Measurements from ENCODE around the gene STAC3.

The STAC3 gene

DNA sequence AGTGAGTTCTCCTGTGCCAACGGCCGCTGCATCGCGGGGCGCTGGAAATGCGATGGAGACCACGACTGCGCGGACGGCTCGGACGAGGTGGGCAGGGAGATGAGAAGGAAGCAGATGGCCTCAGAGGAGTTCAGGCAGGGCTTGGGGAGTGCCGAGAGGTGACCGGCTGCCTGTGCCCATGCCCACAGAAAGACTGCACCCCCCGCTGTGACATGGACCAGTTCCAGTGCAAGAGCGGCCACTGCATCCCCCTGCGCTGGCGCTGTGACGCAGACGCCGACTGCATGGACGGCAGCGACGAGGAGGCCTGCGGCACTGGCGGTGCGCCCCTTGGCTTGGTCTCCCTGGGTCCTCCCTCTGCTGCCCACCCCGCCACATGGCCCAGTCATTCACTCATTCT, 47.8 kb downstream of the STAC3 start:
- DNase-seq (ENCODE audit: insufficient read length) = no peak
- TF ChIP-seq TAF1 (IDR thresholded peaks at IDR 0.05; ENCODE audit: borderline replicate concordance, low read depth, low read length) = no peak
- no peak for TF ChIP-seq POLR2AphosphoS5 (IDR thresholded peaks at IDR 0.05; ENCODE audit: low read depth, low read length)
- no peak for TF ChIP-seq POLR2A (IDR thresholded peaks at IDR 0.05; ENCODE audit: low read depth, low read length)
- FAIRE-seq = no peak

DNA sequence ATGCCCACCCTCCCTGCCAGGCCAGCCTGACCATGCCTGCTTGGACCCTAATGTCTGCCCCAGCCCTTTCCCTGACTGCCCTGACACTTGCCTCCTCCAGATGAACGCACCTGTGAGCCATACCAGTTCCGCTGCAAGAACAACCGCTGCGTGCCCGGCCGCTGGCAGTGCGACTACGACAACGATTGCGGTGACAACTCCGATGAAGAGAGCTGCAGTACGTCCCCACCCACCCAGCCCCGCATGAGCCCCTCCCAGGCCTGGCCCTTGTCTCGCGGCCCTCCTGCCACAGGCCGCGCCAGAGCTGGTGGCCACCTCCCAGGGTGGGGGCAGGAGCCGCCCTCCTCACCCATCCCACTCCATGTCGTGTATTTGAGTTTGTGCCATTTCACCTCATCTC, 48.7 kb downstream of the STAC3 start:
- FAIRE-seq (no peak), DNase-seq (ENCODE audit: insufficient read length) (no peak)
- TF ChIP-seq POLR2AphosphoS5 (IDR thresholded peaks at IDR 0.05; ENCODE audit: low read depth, low read length) (no peak), POLR2A (IDR thresholded peaks at IDR 0.05; ENCODE audit: low read depth, low read length) (no peak), TAF1 (IDR thresholded peaks at IDR 0.05; ENCODE audit: borderline replicate concordance, low read depth, low read length) (no peak)

DNA sequence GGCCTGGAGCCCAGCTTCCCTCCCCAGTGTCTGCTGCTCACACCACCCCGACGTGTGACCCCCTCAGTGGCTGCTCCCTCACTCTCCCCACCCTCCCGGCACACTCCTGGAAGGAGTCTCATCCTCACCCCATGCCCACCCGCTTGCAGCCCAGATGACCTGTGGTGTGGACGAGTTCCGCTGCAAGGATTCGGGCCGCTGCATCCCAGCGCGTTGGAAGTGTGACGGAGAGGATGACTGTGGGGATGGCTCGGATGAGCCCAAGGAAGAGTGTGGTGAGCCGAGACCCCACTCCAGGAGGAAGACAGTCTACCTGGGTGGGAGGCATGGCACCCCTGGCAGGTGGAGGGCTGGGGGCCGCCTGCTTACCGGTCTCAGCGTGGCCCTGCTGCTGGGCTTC, 49.4 kb downstream of the STAC3 start:
- no peak for FAIRE-seq
- DNase-seq (ENCODE audit: insufficient read length) = no peak
- TF ChIP-seq TAF1 (IDR thresholded peaks at IDR 0.05; ENCODE audit: borderline replicate concordance, low read depth, low read length) = no peak
- TF ChIP-seq POLR2A (IDR thresholded peaks at IDR 0.05; ENCODE audit: low read depth, low read length) = no peak
- TF ChIP-seq POLR2AphosphoS5 (IDR thresholded peaks at IDR 0.05; ENCODE audit: low read depth, low read length) = no peak

DNA sequence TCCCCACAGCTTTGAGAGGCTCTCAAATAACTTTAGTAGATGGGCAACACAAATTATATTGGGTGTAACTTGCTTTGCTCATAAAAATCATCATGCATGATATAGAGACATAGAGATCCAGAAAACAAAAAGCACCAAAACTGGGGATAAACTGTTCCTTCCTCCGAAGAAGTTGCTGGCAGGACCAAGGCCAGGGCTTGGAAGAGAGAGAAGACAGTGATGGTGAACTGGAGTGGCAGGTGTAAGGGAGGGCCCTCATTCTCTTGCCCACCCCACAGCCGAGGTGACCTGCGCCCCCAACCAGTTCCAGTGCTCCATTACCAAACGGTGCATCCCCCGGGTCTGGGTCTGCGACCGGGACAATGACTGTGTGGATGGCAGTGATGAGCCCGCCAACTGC, 49.8 kb downstream of the STAC3 start:
- FAIRE-seq (no peak), DNase-seq (ENCODE audit: insufficient read length) (no peak)
- TF ChIP-seq POLR2AphosphoS5 (IDR thresholded peaks at IDR 0.05; ENCODE audit: low read depth, low read length) (no peak), POLR2A (IDR thresholded peaks at IDR 0.05; ENCODE audit: low read depth, low read length) (no peak), TAF1 (IDR thresholded peaks at IDR 0.05; ENCODE audit: borderline replicate concordance, low read depth, low read length) (no peak)

DNA sequence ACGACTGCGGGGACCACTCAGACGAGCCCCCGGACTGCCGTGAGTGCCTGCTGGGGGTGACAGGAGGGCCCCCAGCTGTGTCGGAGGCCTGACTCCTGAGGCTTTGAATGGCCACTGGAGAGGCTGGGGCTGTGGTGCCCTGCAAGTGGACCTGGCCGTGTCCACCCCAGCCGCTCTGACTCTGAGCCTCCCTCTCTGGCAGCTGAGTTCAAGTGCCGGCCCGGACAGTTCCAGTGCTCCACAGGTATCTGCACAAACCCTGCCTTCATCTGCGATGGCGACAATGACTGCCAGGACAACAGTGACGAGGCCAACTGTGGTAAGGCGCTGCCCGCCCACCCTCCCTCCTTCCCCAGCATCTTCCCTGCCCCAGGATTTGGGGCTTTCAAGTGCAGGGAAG, 50.5 kb downstream of the STAC3 start:
- FAIRE-seq = no peak

DNA sequence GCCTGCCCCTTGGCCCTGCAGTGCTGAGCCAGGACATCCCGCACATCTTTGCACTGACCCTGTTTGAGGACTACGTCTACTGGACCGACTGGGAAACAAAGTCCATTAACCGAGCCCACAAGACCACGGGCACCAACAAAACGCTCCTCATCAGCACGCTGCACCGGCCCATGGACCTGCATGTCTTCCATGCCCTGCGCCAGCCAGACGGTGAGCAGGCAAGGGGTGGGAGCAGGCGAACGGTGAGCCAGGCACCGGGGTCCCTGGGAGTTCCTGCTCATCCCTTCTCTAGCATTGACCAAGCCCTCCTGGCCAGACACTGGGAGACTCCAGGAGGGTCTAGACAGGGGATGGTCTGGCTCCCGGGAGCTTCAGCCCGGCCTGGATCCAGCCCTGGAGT, 51.8 kb downstream of the STAC3 start:
- DNase-seq (ENCODE audit: insufficient read length) (no peak), FAIRE-seq (no peak)
- TF ChIP-seq POLR2AphosphoS5 (IDR thresholded peaks at IDR 0.05; ENCODE audit: low read depth, low read length) (no peak), TAF1 (IDR thresholded peaks at IDR 0.05; ENCODE audit: borderline replicate concordance, low read depth, low read length) (no peak), POLR2A (IDR thresholded peaks at IDR 0.05; ENCODE audit: low read depth, low read length) (no peak)

More for the DNA sequence above, 50.5 kb downstream of the STAC3 start:
- DNase-seq (ENCODE audit: insufficient read length) = no peak
- TF ChIP-seq POLR2A (IDR thresholded peaks at IDR 0.05; ENCODE audit: low read depth, low read length) = no peak
- no peak for TF ChIP-seq POLR2AphosphoS5 (IDR thresholded peaks at IDR 0.05; ENCODE audit: low read depth, low read length)

DNA sequence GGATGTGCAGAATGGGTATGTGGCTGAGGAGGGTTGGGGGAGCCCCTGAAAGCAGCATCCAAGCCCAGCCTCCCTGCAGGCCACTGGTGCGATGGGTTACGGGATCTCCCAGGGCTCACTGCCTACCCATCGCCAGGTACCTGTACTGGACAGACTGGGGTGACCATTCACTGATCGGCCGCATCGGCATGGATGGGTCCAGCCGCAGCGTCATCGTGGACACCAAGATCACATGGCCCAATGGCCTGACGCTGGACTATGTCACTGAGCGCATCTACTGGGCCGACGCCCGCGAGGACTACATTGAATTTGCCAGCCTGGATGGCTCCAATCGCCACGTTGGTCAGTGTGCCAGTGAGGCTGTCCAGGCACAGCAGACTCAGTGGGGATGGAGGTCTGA, 52.7 kb downstream of the STAC3 start:
- DNase-seq (ENCODE audit: insufficient read length) (no peak), FAIRE-seq (no peak)
- no peak for TF ChIP-seq POLR2AphosphoS5 (IDR thresholded peaks at IDR 0.05; ENCODE audit: low read depth, low read length)
- TF ChIP-seq POLR2A (IDR thresholded peaks at IDR 0.05; ENCODE audit: low read depth, low read length) = no peak
- TF ChIP-seq TAF1 (IDR thresholded peaks at IDR 0.05; ENCODE audit: borderline replicate concordance, low read depth, low read length) = no peak

DNA sequence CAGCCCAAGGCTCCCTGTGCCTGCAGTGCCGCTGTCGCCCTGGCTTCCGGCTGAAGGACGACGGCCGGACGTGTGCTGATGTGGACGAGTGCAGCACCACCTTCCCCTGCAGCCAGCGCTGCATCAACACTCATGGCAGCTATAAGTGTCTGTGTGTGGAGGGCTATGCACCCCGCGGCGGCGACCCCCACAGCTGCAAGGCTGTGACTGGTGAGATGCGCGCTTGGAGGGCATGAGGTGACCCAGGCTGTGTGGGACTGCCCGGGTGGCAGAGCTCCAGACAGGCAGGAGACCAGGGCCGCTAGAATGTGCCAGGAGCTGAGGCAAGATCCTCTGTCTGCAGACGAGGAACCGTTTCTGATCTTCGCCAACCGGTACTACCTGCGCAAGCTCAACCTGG, 54.0 kb downstream of the STAC3 start:
- no peak for DNase-seq (ENCODE audit: insufficient read length)
- FAIRE-seq = no peak
- TF ChIP-seq TAF1 (IDR thresholded peaks at IDR 0.05; ENCODE audit: borderline replicate concordance, low read depth, low read length) (no peak), POLR2AphosphoS5 (IDR thresholded peaks at IDR 0.05; ENCODE audit: low read depth, low read length) (no peak), POLR2A (IDR thresholded peaks at IDR 0.05; ENCODE audit: low read depth, low read length) (no peak)

DNA sequence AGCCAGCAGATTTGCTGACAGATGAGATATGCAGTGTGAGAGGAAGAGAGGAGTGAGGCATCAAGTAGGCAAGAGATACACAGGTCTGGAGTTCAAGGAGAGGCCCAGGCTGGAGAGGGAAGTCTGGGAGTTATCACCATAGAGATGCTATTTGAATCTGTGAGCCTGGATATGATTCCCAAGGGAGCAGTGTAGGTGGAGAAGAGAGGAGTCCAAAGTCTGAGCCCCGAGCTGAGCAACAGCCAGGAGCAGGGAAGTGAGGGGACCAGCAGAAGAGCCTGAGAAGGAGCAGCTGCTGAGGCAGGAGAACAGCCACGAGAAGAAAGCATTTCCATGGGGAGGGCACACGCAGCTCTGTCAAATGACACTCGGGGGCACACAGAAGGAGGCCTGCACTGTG, 54.5 kb downstream of the STAC3 start:
- FAIRE-seq (no peak), DNase-seq (ENCODE audit: insufficient read length) (no peak)
- TF ChIP-seq TAF1 (IDR thresholded peaks at IDR 0.05; ENCODE audit: borderline replicate concordance, low read depth, low read length) (no peak), POLR2A (IDR thresholded peaks at IDR 0.05; ENCODE audit: low read depth, low read length) (no peak), POLR2AphosphoS5 (IDR thresholded peaks at IDR 0.05; ENCODE audit: low read depth, low read length) (no peak)

DNA sequence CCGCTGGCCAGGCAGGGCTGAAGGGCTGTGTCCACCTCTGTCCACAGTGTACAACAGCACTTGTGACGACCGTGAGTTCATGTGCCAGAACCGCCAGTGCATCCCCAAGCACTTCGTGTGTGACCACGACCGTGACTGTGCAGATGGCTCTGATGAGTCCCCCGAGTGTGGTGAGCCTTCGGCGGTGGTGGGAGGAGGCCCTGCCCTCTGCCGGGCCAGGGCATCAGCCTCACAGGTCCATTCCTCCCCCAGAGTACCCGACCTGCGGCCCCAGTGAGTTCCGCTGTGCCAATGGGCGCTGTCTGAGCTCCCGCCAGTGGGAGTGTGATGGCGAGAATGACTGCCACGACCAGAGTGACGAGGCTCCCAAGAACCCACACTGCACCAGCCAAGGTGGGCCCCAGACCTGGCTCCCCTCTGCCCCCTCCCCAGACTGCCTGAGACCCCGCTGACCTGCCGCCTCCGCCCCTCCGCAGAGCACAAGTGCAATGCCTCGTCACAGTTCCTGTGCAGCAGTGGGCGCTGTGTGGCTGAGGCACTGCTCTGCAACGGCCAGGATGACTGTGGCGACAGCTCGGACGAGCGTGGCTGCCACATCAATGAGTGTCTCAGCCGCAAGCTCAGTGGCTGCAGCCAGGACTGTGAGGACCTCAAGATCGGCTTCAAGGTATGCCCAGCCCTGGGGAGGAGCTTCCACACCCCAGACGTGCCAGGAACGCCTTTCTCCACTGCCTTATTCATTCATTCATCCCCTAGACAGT, 55.2 kb downstream of the STAC3 start:
- no peak for FAIRE-seq
- no peak for TF ChIP-seq POLR2A (IDR thresholded peaks at IDR 0.05; ENCODE audit: low read depth, low read length)
- no peak for TF ChIP-seq POLR2AphosphoS5 (IDR thresholded peaks at IDR 0.05; ENCODE audit: low read depth, low read length)
- no peak for TF ChIP-seq TAF1 (IDR thresholded peaks at IDR 0.05; ENCODE audit: borderline replicate concordance, low read depth, low read length)
- no peak for DNase-seq (ENCODE audit: insufficient read length)

DNA sequence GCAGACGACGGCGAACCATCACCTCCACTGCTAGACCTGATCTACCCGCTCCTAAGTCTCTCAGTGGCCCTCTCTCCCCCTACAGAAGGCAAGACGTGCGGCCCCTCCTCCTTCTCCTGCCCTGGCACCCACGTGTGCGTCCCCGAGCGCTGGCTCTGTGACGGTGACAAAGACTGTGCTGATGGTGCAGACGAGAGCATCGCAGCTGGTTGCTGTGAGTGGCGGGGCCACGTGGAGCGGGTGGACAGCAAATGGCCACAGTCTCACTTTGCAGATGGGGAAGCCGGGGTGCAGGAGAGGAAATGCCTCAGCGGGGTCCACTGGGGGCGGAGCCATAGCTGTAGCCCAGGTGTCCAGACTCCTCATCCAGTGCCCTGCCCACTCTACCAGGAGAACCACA, 55.8 kb downstream of the STAC3 start:
- FAIRE-seq (no peak), DNase-seq (ENCODE audit: insufficient read length) (no peak)
- no peak for TF ChIP-seq TAF1 (IDR thresholded peaks at IDR 0.05; ENCODE audit: borderline replicate concordance, low read depth, low read length)
- no peak for TF ChIP-seq POLR2AphosphoS5 (IDR thresholded peaks at IDR 0.05; ENCODE audit: low read depth, low read length)
- TF ChIP-seq POLR2A (IDR thresholded peaks at IDR 0.05; ENCODE audit: low read depth, low read length) = no peak

DNA sequence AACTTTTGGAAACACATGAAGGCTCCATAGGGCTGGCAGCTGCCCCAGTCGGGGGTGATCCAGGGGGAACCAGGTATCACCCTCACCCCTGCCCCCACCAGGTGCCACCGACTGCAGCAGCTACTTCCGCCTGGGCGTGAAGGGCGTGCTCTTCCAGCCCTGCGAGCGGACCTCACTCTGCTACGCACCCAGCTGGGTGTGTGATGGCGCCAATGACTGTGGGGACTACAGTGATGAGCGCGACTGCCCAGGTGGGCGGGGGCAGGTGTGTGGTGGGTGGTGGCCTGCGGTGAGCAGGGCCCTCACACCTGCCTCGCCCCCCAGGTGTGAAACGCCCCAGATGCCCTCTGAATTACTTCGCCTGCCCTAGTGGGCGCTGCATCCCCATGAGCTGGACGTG, 56.7 kb downstream of the STAC3 start:
- TF ChIP-seq POLR2A (IDR thresholded peaks at IDR 0.05; ENCODE audit: low read depth, low read length) (no peak), POLR2AphosphoS5 (IDR thresholded peaks at IDR 0.05; ENCODE audit: low read depth, low read length) (no peak), TAF1 (IDR thresholded peaks at IDR 0.05; ENCODE audit: borderline replicate concordance, low read depth, low read length) (no peak)
- DNase-seq (ENCODE audit: insufficient read length) (no peak), FAIRE-seq (no peak)

Measured in GM12892 (cell line).